ENCODE results near the gene TEX26. TPM values are rescaled to one million over a fixed set of nuclear protein-coding genes. Genes with fewer than 3 reads are reported as not detected.
A peak's percentile ranks its signal among the peaks of the same experiment; 100 is the strongest.

Gene TEX26
- total RNA-seq: not detected in 2 replicates

GRCh38 chr13:30932481-30933353 is at the start of gene TEX26:
TSS of gene TEX26 (plus strand) at chr13:30932656. CDS start at chr13:30932716, 60 bp downstream.
- H3K36me3 Mint-ChIP-seq (ENCODE audit: low read depth): no peaks in the 10 kb centered on the region
- H3K27ac Mint-ChIP-seq: no peak within 1 kb of the TSS
- H3K27me3 Mint-ChIP-seq: peaks cover 39% of the 10 kb centered on the region
- no peak for DNase-seq
- H3K4me3 Mint-ChIP-seq: no peak within 1 kb of the TSS
- no peaks in the 10 kb centered on the region for H3K4me1 Mint-ChIP-seq
- H3K9me3 Mint-ChIP-seq: no peaks in the 10 kb centered on the region
- intact Hi-C loops (cut with micrococcal nuclease): no loop called here

- Mint-ChIP-seq H3K4me1 (peaks cover 12% of the 10 kb centered on the region), H3K27ac (no peak overlapping the region), H3K4me3 (no peak overlapping the region), H3K9me3 (peaks cover 10% of the 10 kb centered on the region), H3K36me3 (ENCODE audit: low read depth) (no peaks in the 10 kb centered on the region), H3K27me3 (peaks cover 20% of the 10 kb centered on the region)
- intact Hi-C loops (cut with micrococcal nuclease): loop anchor here (5.0 kb wide), 1 partner anchor 159 kb away; no protein-coding TSS in a partner anchor
- DNase-seq: no peak
Measured at GRCh38 chr13:30882996-30883766, 49.3 kb upstream of the TEX26 start.

- peaks cover 10% of the 10 kb centered on the region for H3K9me3 Mint-ChIP-seq
- H3K4me1 Mint-ChIP-seq: peaks cover 12% of the 10 kb centered on the region
- H3K27ac Mint-ChIP-seq: no peak overlapping the region
- H3K27me3 Mint-ChIP-seq: peaks cover 19% of the 10 kb centered on the region
- no peaks in the 10 kb centered on the region for H3K36me3 Mint-ChIP-seq (ENCODE audit: low read depth)
- DNase-seq: no peak
- intact Hi-C loops (cut with micrococcal nuclease): loop anchor here (5.0 kb wide), 1 partner anchor 158 kb away; no protein-coding TSS in a partner anchor
- no peak overlapping the region for H3K4me3 Mint-ChIP-seq
Measured at GRCh38 chr13:30884543-30884942, 47.9 kb upstream of the TEX26 start.

- Mint-ChIP-seq H3K36me3 (ENCODE audit: low read depth) (no peaks in the 10 kb centered on the region), H3K27ac (no peak overlapping the region), H3K4me1 (peaks cover 11% of the 10 kb centered on the region), H3K9me3 (peaks cover 6% of the 10 kb centered on the region), H3K4me3 (no peak overlapping the region), H3K27me3 (peaks cover 15% of the 10 kb centered on the region)
- intact Hi-C loops (cut with micrococcal nuclease): no loop called here
- no peak for DNase-seq
Measured at GRCh38 chr13:30889196-30889690, 43.2 kb upstream of the TEX26 start.

- Mint-ChIP-seq H3K4me3 (no peak overlapping the region), H3K4me1 (no peaks in the 10 kb centered on the region), H3K27me3 (peaks cover 15% of the 10 kb centered on the region), H3K36me3 (ENCODE audit: low read depth) (no peaks in the 10 kb centered on the region), H3K9me3 (no peaks in the 10 kb centered on the region), H3K27ac (no peak overlapping the region)
- DNase-seq: no peak
- intact Hi-C loops (cut with micrococcal nuclease): no loop called here
Measured at GRCh38 chr13:30892966-30893365, 39.5 kb upstream of the TEX26 start.

- intact Hi-C loops (cut with micrococcal nuclease): no loop called here
- DNase-seq: no peak
- no peak overlapping the region for H3K27ac Mint-ChIP-seq
- H3K9me3 Mint-ChIP-seq: no peaks in the 10 kb centered on the region
- no peaks in the 10 kb centered on the region for H3K36me3 Mint-ChIP-seq (ENCODE audit: low read depth)
- no peak overlapping the region for H3K4me3 Mint-ChIP-seq
- H3K27me3 Mint-ChIP-seq: peaks cover 20% of the 10 kb centered on the region
- peaks cover 11% of the 10 kb centered on the region for H3K4me1 Mint-ChIP-seq
Measured at GRCh38 chr13:30895773-30896172, 36.7 kb upstream of the TEX26 start.

- intact Hi-C loops (cut with micrococcal nuclease): no loop called here
- no peak overlapping the region for H3K27ac Mint-ChIP-seq
- H3K4me1 Mint-ChIP-seq: peaks cover 14% of the 10 kb centered on the region
- H3K27me3 Mint-ChIP-seq: peaks cover 18% of the 10 kb centered on the region
- no peaks in the 10 kb centered on the region for H3K9me3 Mint-ChIP-seq
- no peaks in the 10 kb centered on the region for H3K36me3 Mint-ChIP-seq (ENCODE audit: low read depth)
- no peak for DNase-seq
- no peak overlapping the region for H3K4me3 Mint-ChIP-seq
Measured at GRCh38 chr13:30898070-30898469, 34.4 kb upstream of the TEX26 start.

GRCh38 chr13:30898678-30899241 is 33.7 kb upstream of the TEX26 start:
- no peak overlapping the region for H3K4me3 Mint-ChIP-seq
- intact Hi-C loops (cut with micrococcal nuclease): no loop called here
- peak overlapping the region; percentile 39 for H3K27ac Mint-ChIP-seq
- DNase-seq: no peak
- H3K9me3 Mint-ChIP-seq: no peaks in the 10 kb centered on the region
- no peaks in the 10 kb centered on the region for H3K36me3 Mint-ChIP-seq (ENCODE audit: low read depth)
- peaks cover 23% of the 10 kb centered on the region for H3K27me3 Mint-ChIP-seq
- peaks cover 14% of the 10 kb centered on the region for H3K4me1 Mint-ChIP-seq

GRCh38 chr13:30900436-30900835 is 32.0 kb upstream of the TEX26 start:
- H3K4me3 Mint-ChIP-seq: no peak overlapping the region
- H3K4me1 Mint-ChIP-seq: peaks cover 14% of the 10 kb centered on the region
- no peak for DNase-seq
- H3K36me3 Mint-ChIP-seq (ENCODE audit: low read depth): no peaks in the 10 kb centered on the region
- intact Hi-C loops (cut with micrococcal nuclease): no loop called here
- peaks cover 3% of the 10 kb centered on the region for H3K9me3 Mint-ChIP-seq
- H3K27ac Mint-ChIP-seq: no peak overlapping the region
- peaks cover 40% of the 10 kb centered on the region for H3K27me3 Mint-ChIP-seq

GRCh38 chr13:30900952-30901749 is 31.3 kb upstream of the TEX26 start:
- H3K27ac Mint-ChIP-seq: no peak overlapping the region
- no peak for DNase-seq
- peaks cover 14% of the 10 kb centered on the region for H3K4me1 Mint-ChIP-seq
- intact Hi-C loops (cut with micrococcal nuclease): no loop called here
- no peaks in the 10 kb centered on the region for H3K36me3 Mint-ChIP-seq (ENCODE audit: low read depth)
- peaks cover 3% of the 10 kb centered on the region for H3K9me3 Mint-ChIP-seq
- peaks cover 43% of the 10 kb centered on the region for H3K27me3 Mint-ChIP-seq
- no peak overlapping the region for H3K4me3 Mint-ChIP-seq

GRCh38 chr13:30904043-30904442 is 28.4 kb upstream of the TEX26 start:
- Mint-ChIP-seq H3K4me3 (no peak overlapping the region), H3K9me3 (peaks cover 3% of the 10 kb centered on the region), H3K4me1 (peaks cover 11% of the 10 kb centered on the region), H3K36me3 (ENCODE audit: low read depth) (no peaks in the 10 kb centered on the region), H3K27ac (no peak overlapping the region), H3K27me3 (peaks cover 58% of the 10 kb centered on the region)
- DNase-seq: no peak
- intact Hi-C loops (cut with micrococcal nuclease): no loop called here

GRCh38 chr13:30905932-30906383 is 26.5 kb upstream of the TEX26 start, which contains the start of gene MEDAG:
TSS of gene MEDAG (plus strand) at chr13:30906271. CDS start at chr13:30906516, 245 bp downstream.
- Mint-ChIP-seq H3K36me3 (ENCODE audit: low read depth) (no peaks in the 10 kb centered on the region), H3K9me3 (peaks cover 3% of the 10 kb centered on the region), H3K27ac (no peak within 1 kb of the TSS), H3K27me3 (peaks cover 62% of the 10 kb centered on the region), H3K4me3 (no peak within 1 kb of the TSS), H3K4me1 (peaks cover 4% of the 10 kb centered on the region)
- no peak for DNase-seq
- intact Hi-C loops (cut with micrococcal nuclease): no loop called here

Data from activated CD4-positive, alpha-beta T cell treated with anti-CD3 and anti-CD28 coated beads, Interleukin-2, amount 10 ng/mL, durations not matched to agents 24 days and 14 days (primary cell).